ENCODE measurements around the gene VEZT.

The VEZT gene

GRCh38 chr12:95213928-95214327, 3.7 kb upstream of the VEZT start:
- no peak for DNase-seq (ENCODE audit: low read depth)
- no peak for TF ChIP-seq CTCF (IDR thresholded peaks at IDR 0.05; ENCODE audit: low read length, missing control alignments)
- H3K4me3 ChIP-seq (replicated peaks; ENCODE audit: low read depth, low read length) = no peak overlapping the region

GRCh38 chr12:95214466-95214865, 3.1 kb upstream of the VEZT start:
- no peak overlapping the region for H3K4me3 ChIP-seq (replicated peaks; ENCODE audit: low read depth, low read length)
- no peak for TF ChIP-seq CTCF (IDR thresholded peaks at IDR 0.05; ENCODE audit: low read length, missing control alignments)
- no peak for DNase-seq (ENCODE audit: low read depth)

- peak overlapping the region; percentile 90 for H3K4me3 ChIP-seq (replicated peaks; ENCODE audit: low read depth, low read length)
- no peak for TF ChIP-seq CTCF (IDR thresholded peaks at IDR 0.05; ENCODE audit: low read length, missing control alignments)
- peak; percentile 72 for DNase-seq (ENCODE audit: low read depth)
Observed at GRCh38 chr12:95215949-95216348, 1.7 kb upstream of the VEZT start.

GRCh38 chr12:95216711-95217376, 763 bp upstream of the VEZT start:
- DNase-seq (ENCODE audit: low read depth) = no peak
- peak overlapping the region; percentile 90 for H3K4me3 ChIP-seq (replicated peaks; ENCODE audit: low read depth, low read length)
- TF ChIP-seq CTCF (IDR thresholded peaks at IDR 0.05; ENCODE audit: low read length, missing control alignments) = no peak

- DNase-seq (ENCODE audit: low read depth) = peak; percentile 62
- H3K4me3 ChIP-seq (replicated peaks; ENCODE audit: low read depth, low read length) = peak overlapping the region; percentile 70
- TF ChIP-seq CTCF (IDR thresholded peaks at IDR 0.05; ENCODE audit: low read length, missing control alignments) = no peak
Observed at GRCh38 chr12:95218150-95219133, 835 bp downstream of the VEZT start.

GRCh38 chr12:95220190-95220589, 2.6 kb downstream of the VEZT start:
- no peak for DNase-seq (ENCODE audit: low read depth)
- no peak for TF ChIP-seq CTCF (IDR thresholded peaks at IDR 0.05; ENCODE audit: low read length, missing control alignments)
- no peak overlapping the region for H3K4me3 ChIP-seq (replicated peaks; ENCODE audit: low read depth, low read length)
